GM23338 (cell line): ENCODE measurements around the gene COL5A2.

Source experiments
- CREB1 ChIP-seq: fragments of 250-450 bp; sonication (Bioruptor Pico); IDR thresholded peaks from 2 replicates; pipeline ENCODE4 v1.5.0; 2020; ENCODE audit warnings: low read depth, mild to moderate bottlenecking, moderate library complexity
- ETS1 ChIP-seq: IDR thresholded peaks from 2 replicates; pipeline ENCODE4 v1.6.1; 2016; ENCODE audit warnings: antibody characterized with exemption
- EZH2 ChIP-seq: fragments of 200-600 bp; sonication (generic); IDR thresholded peaks from one replicate; pipeline ENCODE4 v1.8.0; 2017; ENCODE audit warnings: antibody characterized with exemption, mild to moderate bottlenecking, low read depth; ENCODE audit not compliant: unreplicated experiment
- EZH2phosphoT487 ChIP-seq: fragments of 200-600 bp; sonication (generic); IDR thresholded peaks from one replicate; pipeline ENCODE4 v1.8.1; 2018; ENCODE audit warnings: antibody characterized with exemption; ENCODE audit not compliant: unreplicated experiment
- JUNB ChIP-seq: IDR thresholded peaks from one replicate; pipeline ENCODE4 v1.6.1; 2016; ENCODE audit warnings: antibody characterized with exemption; ENCODE audit not compliant: unreplicated experiment
- POLR2AphosphoS5 ChIP-seq: IDR thresholded peaks from 2 replicates; pipeline ENCODE4 v1.6.1; 2016; ENCODE audit warnings: antibody characterized with exemption, low read depth
- STAT1 ChIP-seq: IDR thresholded peaks from one replicate; pipeline ENCODE4 v1.6.1; 2016; ENCODE audit warnings: antibody characterized with exemption; ENCODE audit not compliant: unreplicated experiment
- ZNF114 ChIP-seq: fragments of 250-450 bp; sonication (Bioruptor Pico); IDR thresholded peaks from 2 replicates; pipeline ENCODE4 v1.5.0; 2020; ENCODE audit warnings: mild to moderate bottlenecking, moderate library complexity
- TF ChIP-seq, protein P1 (sequence below), 2 experiments: fragments of 200-600 bp in 1 of 2; sonication (generic) in 1 of 2; conservative IDR thresholded peaks; 2 replicates each; pipeline versions ENCODE4 v1.5.1 to v1.6.1; 2016 to 2017; ENCODE audit warnings: antibody characterized with exemption in 2 of 2, low read depth in 2 of 2, mild to moderate bottlenecking in 2 of 2, moderate library complexity in 1 of 2
- TF ChIP-seq, protein P2 (sequence below): IDR thresholded peaks from one replicate; pipeline ENCODE4 v1.6.1; 2018; ENCODE audit warnings: antibody characterized with exemption; ENCODE audit not compliant: unreplicated experiment

- TF ChIP-seq POLR2AphosphoS5 (no peak), CREB1 (CRISPR knock-in tag) (no peak), EZH2 (no peak), EZH2phosphoT487 (no peak), JUNB (no peak), ETS1 (no peak), ZNF114 (CRISPR knock-in tag) (no peak), STAT1 (no peak)
- TF ChIP-seq, protein P1, sequence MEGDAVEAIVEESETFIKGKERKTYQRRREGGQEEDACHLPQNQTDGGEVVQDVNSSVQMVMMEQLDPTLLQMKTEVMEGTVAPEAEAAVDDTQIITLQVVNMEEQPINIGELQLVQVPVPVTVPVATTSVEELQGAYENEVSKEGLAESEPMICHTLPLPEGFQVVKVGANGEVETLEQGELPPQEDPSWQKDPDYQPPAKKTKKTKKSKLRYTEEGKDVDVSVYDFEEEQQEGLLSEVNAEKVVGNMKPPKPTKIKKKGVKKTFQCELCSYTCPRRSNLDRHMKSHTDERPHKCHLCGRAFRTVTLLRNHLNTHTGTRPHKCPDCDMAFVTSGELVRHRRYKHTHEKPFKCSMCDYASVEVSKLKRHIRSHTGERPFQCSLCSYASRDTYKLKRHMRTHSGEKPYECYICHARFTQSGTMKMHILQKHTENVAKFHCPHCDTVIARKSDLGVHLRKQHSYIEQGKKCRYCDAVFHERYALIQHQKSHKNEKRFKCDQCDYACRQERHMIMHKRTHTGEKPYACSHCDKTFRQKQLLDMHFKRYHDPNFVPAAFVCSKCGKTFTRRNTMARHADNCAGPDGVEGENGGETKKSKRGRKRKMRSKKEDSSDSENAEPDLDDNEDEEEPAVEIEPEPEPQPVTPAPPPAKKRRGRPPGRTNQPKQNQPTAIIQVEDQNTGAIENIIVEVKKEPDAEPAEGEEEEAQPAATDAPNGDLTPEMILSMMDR (conservative IDR thresholded peaks at IDR 0.05; ENCODE audit: low read depth in 2 of 2) = no peak
- TF ChIP-seq, protein P2, sequence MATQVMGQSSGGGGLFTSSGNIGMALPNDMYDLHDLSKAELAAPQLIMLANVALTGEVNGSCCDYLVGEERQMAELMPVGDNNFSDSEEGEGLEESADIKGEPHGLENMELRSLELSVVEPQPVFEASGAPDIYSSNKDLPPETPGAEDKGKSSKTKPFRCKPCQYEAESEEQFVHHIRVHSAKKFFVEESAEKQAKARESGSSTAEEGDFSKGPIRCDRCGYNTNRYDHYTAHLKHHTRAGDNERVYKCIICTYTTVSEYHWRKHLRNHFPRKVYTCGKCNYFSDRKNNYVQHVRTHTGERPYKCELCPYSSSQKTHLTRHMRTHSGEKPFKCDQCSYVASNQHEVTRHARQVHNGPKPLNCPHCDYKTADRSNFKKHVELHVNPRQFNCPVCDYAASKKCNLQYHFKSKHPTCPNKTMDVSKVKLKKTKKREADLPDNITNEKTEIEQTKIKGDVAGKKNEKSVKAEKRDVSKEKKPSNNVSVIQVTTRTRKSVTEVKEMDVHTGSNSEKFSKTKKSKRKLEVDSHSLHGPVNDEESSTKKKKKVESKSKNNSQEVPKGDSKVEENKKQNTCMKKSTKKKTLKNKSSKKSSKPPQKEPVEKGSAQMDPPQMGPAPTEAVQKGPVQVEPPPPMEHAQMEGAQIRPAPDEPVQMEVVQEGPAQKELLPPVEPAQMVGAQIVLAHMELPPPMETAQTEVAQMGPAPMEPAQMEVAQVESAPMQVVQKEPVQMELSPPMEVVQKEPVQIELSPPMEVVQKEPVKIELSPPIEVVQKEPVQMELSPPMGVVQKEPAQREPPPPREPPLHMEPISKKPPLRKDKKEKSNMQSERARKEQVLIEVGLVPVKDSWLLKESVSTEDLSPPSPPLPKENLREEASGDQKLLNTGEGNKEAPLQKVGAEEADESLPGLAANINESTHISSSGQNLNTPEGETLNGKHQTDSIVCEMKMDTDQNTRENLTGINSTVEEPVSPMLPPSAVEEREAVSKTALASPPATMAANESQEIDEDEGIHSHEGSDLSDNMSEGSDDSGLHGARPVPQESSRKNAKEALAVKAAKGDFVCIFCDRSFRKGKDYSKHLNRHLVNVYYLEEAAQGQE = no peak
Measured at GRCh38 chr2:189048189-189048588, 131.4 kb downstream of the COL5A2 start.
